Immature natural killer cell (primary cell): ENCODE results near the gene LAMTOR3. TPM values are rescaled to one million over a fixed set of nuclear protein-coding genes. Genes with fewer than 3 reads are reported as not detected.
A peak's percentile ranks its signal among the peaks of the same experiment; 100 is the strongest.

Experiments used
- DNase-seq, 3 donors: peaks; one replicate each; pipeline ENCODE4 v3.0.0; 2022; ENCODE audit warnings: mixed read lengths in 1 of 3
- H3K27ac Mint-ChIP-seq, 6 donors: one replicate each; pipeline ENCODE4 v1.8.0; 2020; ENCODE audit warnings: mixed read lengths in 6 of 6, mild to moderate bottlenecking in 5 of 6, inconsistent platforms in 4 of 6, moderate library complexity in 3 of 6
- H3K27me3 Mint-ChIP-seq, 3 donors: one replicate each; pipeline ENCODE4 v1.8.0; 2020 to 2021; ENCODE audit warnings: low read depth in 3 of 3, mild to moderate bottlenecking in 3 of 3, mixed read lengths in 3 of 3, moderate library complexity in 3 of 3, inconsistent platforms in 1 of 3
- H3K36me3 Mint-ChIP-seq, 3 donors: one replicate each; pipeline ENCODE4 v1.8.0; 2020; ENCODE audit warnings: mixed read lengths in 3 of 3, inconsistent platforms in 2 of 3, mild to moderate bottlenecking in 2 of 3
- H3K4me1 Mint-ChIP-seq, 2 donors: one replicate each; pipeline ENCODE4 v1.8.0; 2020; ENCODE audit warnings: inconsistent platforms in 2 of 2, mild to moderate bottlenecking in 2 of 2, mixed read lengths in 2 of 2, moderate library complexity in 1 of 2
- H3K4me3 Mint-ChIP-seq, 5 donors: one replicate each; pipeline ENCODE4 v1.8.0; 2020; ENCODE audit warnings: mild to moderate bottlenecking in 5 of 5, mixed read lengths in 5 of 5, inconsistent platforms in 3 of 5, moderate library complexity in 3 of 5
- H3K9me3 Mint-ChIP-seq, 6 donors: one replicate each; pipeline ENCODE4 v1.8.0; 2020; ENCODE audit warnings: mild to moderate bottlenecking in 6 of 6, mixed read lengths in 6 of 6, inconsistent platforms in 4 of 6, moderate library complexity in 3 of 6
- polyA plus RNA-seq, 3 donors: library from polyadenylated mRNA; unstranded; fragments of 300-500 nt; fragmentation: Illumina TruSeq; gene quantifications; one replicate each; pipeline ENCODE4 v1.2.3, GENCODE V29; 2021

Gene LAMTOR3
- polyA plus RNA-seq, 3 donors from 2014 or later = 29.9 to 67.2 (median 47.3) TPM

DNA sequence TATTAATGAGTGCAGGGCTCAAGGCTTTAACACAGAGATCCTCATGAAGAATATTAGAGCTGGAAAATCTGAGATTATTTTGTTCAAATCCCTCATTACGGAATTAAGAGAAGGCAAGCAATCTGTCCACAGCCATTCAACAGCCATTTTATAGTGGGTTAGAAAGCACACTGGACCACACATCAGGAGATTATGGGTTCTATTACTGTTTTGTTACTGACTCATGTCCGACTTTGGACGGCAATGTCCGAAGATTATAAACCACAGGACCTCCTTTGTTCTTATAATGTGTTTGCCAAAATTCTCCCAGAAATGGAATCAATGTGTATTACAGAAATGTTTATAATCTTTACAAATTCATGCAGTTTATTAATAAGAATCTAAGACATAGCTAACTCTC, 8.1 kb downstream of the LAMTOR3 start:
- Mint-ChIP-seq H3K4me1 (peaks cover 6 to 16% of the 10 kb centered on the region in 2 donors), H3K27me3 (no peaks in the 10 kb centered on the region), H3K4me3 (no peak overlapping the region), H3K27ac (no peak overlapping the region), H3K9me3 (no peaks in the 10 kb centered on the region), H3K36me3 (peaks cover 4 to 27% (median 14%) of the 10 kb centered on the region in 3 donors)
- no peak for DNase-seq

DNA sequence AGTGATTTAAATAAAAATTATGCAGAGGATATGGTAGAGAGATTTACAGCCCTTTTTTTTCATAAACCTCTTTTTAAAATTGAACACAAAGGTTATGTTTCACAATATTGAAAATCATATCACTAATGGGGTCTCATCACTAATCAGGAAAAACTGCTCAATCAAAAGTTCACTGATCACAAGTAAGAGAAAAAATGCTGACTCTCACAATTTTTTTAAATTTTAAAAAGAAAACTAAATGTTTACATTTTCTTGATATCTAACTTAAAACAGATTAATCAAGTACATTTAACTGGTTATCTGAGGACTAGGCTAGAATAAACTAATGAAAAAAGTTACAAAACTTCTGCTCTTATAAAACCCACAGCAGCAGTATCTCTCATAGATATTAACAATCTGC, 8.5 kb downstream of the LAMTOR3 start:
- Mint-ChIP-seq H3K4me1 (peaks cover 2 to 12% of the 10 kb centered on the region in 2 donors), H3K36me3 (peaks cover 4 to 22% (median 14%) of the 10 kb centered on the region in 3 donors), H3K4me3 (no peak overlapping the region), H3K9me3 (no peaks in the 10 kb centered on the region), H3K27me3 (no peaks in the 10 kb centered on the region), H3K27ac (no peak overlapping the region)
- no peak for DNase-seq

DNA sequence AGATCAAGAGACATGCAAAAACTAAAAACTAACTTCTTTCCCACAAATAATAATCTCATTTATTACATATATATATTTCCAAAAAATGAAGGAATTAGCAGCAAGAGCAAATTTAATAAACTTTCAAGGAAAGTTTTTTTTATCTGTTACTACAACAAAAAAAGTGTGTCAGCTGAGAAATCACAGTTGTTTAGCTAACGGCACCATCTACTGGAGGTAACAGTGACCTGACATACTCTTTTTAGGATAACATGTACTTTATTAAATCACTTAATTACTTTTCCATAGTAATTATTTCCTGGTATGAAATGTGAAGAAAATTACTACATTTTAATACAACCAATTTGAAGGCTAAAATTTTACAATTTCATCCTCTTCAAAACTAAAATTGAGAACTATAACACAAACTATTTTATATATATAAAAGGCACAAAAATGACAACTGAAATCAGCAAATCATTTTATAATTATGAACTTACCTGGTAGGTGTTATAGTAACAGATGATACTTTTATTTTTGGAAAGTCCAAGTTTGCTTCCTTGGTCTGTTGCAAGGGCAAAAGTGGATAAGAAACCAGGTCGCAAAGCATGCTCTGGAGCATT, 9.1 kb downstream of the LAMTOR3 start:
- Mint-ChIP-seq H3K4me1 (peaks cover under 1 to 10% of the 10 kb centered on the region in 2 donors), H3K4me3 (no peak overlapping the region), H3K27ac (no peak overlapping the region), H3K9me3 (no peaks in the 10 kb centered on the region), H3K36me3 (peaks cover 5 to 25% (median 15%) of the 10 kb centered on the region in 3 donors), H3K27me3 (peaks cover 0 to 2% (median 0%) of the 10 kb centered on the region in 3 donors)
- DNase-seq = peak; percentile 11 to 26 (median 14)

DNA sequence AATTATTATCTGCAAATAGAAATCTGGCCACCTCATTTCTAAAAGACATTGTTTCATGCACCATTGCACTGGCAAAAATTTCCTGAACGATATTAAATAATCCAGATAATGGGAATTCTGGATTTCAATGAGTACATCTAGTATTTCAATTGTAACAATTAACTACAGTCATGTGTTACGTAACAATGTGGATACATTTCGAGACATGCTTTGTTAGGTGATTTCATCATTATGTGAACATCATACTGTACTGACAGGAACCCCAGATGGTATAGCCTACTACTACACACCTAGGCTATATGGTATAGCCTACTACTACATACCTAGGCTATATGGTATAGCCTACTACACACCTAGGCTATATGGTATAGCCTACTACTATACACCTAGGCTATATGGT, 14.8 kb downstream of the LAMTOR3 start:
- H3K36me3 Mint-ChIP-seq = peaks cover 14 to 49% (median 14%) of the 10 kb centered on the region in 3 donors
- no peak overlapping the region for H3K4me3 Mint-ChIP-seq
- no peaks in the 10 kb centered on the region for H3K9me3 Mint-ChIP-seq
- no peak for DNase-seq
- no peaks in the 10 kb centered on the region for H3K4me1 Mint-ChIP-seq
- H3K27me3 Mint-ChIP-seq = peaks cover 0 to 2% (median 0%) of the 10 kb centered on the region in 3 donors
- no peak overlapping the region for H3K27ac Mint-ChIP-seq

DNA sequence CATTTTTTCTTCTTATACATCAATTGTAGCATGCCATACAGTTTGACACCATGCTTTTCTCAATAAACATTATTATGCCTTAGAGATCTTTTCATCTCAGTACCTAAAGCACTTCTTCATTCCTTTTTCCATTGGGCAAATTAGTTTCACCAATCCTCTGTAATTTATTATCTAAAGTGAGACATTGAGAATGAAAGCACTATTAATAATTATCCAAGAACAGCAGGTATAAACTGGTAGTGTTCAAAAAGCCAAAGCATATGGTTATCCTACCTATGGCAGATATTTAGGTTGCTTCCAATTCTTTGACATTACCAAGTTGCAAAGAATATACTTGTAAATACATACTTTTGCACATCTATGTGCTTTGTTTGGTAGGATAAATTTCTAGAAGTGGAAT, 15.6 kb downstream of the LAMTOR3 start:
- DNase-seq = no peak
- Mint-ChIP-seq H3K4me3 (no peak overlapping the region), H3K27me3 (peaks cover 0 to 2% (median 0%) of the 10 kb centered on the region in 3 donors), H3K4me1 (no peaks in the 10 kb centered on the region), H3K27ac (no peak overlapping the region), H3K36me3 (peaks cover 14 to 43% (median 14%) of the 10 kb centered on the region in 3 donors), H3K9me3 (no peaks in the 10 kb centered on the region)

DNA sequence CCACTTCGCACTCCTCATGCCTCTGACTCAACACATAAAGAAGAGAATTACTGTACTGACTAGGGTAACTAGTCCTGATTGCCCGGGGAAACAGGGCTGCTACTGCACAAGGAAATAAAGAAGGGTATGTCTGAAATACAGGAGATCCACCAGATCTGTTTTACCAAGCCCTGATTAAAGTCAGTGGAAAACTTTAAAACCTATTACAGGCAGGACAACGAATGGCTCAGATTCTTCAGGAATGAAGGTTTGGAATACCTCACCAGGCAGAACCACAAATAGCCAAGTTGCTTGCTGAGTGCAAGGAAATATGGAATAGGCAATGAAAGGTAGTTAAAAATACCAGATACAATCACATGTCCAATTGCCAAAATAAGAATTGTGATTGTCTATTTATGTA, 17.3 kb downstream of the LAMTOR3 start:
- DNase-seq = no peak
- Mint-ChIP-seq H3K4me3 (no peak overlapping the region), H3K9me3 (no peaks in the 10 kb centered on the region)

DNA sequence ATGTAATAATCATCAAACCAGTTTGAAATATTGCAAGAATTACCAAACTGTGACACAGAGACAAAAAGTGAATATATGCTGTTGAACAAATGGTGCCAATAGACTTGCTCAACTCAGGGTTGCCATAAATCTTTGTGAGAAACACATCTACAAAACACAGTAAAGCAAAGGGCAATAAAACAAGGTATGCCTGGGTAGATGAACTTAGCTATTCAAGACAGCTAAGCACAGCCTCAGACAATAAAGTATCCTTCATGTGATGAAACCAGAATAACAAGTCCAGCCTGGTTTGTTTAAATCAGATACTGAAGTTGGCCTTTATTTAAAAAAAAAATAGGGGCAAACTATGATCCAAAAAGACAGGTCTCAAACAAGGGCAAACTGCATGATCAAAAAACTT, 19.2 kb downstream of the LAMTOR3 start:
- Mint-ChIP-seq H3K4me1 (no peaks in the 10 kb centered on the region), H3K4me3 (no peak overlapping the region), H3K36me3 (peaks cover 8 to 26% (median 13%) of the 10 kb centered on the region in 3 donors), H3K27ac (no peak overlapping the region), H3K9me3 (no peaks in the 10 kb centered on the region), H3K27me3 (peaks cover 0 to 2% (median 0%) of the 10 kb centered on the region in 3 donors)
- DNase-seq = no peak

More for the DNA sequence above, 17.3 kb downstream of the LAMTOR3 start:
- H3K27me3 Mint-ChIP-seq = peaks cover 0 to 2% (median 0%) of the 10 kb centered on the region in 3 donors
- H3K36me3 Mint-ChIP-seq = peaks cover 14 to 38% (median 14%) of the 10 kb centered on the region in 3 donors
- H3K27ac Mint-ChIP-seq = peak overlapping the region in 1 of 6 donors; percentile 2
- H3K4me1 Mint-ChIP-seq = no peaks in the 10 kb centered on the region

DNA sequence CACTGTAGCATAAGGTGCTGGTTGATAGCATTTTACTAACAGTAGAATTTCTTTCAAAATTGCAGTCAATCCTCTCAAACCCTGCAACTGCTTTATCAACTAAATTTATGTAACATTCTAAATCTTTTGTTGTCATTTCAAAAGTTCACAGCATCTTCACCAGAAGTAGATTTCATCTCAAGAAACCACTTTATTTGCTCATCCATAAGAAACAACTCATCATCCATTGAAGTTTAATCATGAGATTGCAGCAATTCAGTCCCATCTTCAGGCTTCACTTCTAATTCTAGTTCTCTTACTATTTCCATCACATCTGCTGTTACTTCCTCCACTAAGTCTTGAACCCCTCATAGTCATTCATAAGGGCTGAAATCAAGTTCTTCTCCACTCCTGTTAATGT, 21.7 kb downstream of the LAMTOR3 start:
- DNase-seq = no peak
- Mint-ChIP-seq H3K36me3 (peaks cover 0 to 19% (median 11%) of the 10 kb centered on the region in 3 donors), H3K27me3 (peaks cover 0 to 2% (median 0%) of the 10 kb centered on the region in 3 donors), H3K27ac (no peak overlapping the region), H3K4me1 (no peaks in the 10 kb centered on the region), H3K4me3 (no peak overlapping the region), H3K9me3 (no peaks in the 10 kb centered on the region)

DNA sequence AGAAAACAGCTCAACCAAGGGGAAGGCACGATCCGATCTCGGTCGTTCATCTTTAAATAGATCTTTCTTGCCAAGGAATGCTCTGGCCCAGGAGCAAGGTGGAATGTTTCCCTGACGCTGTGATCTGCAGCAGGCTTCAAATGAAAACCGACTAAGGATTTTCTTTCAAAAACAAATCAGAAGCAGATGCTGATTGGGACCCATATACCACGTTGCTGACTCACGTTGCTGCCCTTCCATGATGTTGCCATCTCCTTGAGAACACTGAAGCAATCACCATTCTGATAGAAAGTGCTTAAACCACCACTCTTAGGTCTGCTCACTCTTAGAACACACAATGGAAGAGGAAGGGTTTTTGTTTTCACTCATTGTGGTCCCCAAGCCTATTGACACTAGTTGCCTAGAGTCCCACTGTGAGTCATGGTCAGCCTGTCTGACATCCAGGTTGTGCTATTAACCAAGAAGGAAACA, 26.1 kb downstream of the LAMTOR3 start:
- peaks cover 0 to 11% (median 7%) of the 10 kb centered on the region in 3 donors for H3K36me3 Mint-ChIP-seq
- H3K27me3 Mint-ChIP-seq = peaks cover 0 to 5% (median 0%) of the 10 kb centered on the region in 3 donors
- no peak for DNase-seq
- no peak overlapping the region for H3K4me3 Mint-ChIP-seq
- no peak overlapping the region for H3K27ac Mint-ChIP-seq
- no peaks in the 10 kb centered on the region for H3K9me3 Mint-ChIP-seq
- no peaks in the 10 kb centered on the region for H3K4me1 Mint-ChIP-seq

DNA sequence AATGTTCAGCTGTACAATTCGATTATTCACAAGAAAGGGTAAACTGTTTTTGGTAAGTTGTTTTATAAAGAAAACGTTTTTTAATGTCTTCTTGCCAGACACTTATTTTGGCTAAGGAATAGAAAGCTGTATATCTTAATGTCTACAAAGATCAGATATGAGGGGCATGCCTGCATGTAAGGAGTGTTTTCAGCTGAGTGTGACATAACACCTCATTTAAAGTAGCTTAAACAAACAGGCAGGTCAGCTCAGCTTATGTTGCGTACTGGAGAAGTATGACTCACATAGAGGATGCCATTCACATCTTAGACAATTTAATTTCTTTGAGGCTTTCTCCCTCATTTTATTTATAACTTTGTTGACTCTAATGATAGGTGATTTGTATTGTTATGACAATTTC, 30.4 kb downstream of the LAMTOR3 start:
- H3K36me3 Mint-ChIP-seq = peaks cover 0 to 7% (median 7%) of the 10 kb centered on the region in 3 donors
- H3K4me1 Mint-ChIP-seq = peaks cover 0 to 6% of the 10 kb centered on the region in 2 donors
- peaks cover 0 to 4% (median 3%) of the 10 kb centered on the region in 3 donors for H3K27me3 Mint-ChIP-seq
- no peak overlapping the region for H3K4me3 Mint-ChIP-seq
- DNase-seq = no peak
- no peak overlapping the region for H3K27ac Mint-ChIP-seq
- no peaks in the 10 kb centered on the region for H3K9me3 Mint-ChIP-seq

DNA sequence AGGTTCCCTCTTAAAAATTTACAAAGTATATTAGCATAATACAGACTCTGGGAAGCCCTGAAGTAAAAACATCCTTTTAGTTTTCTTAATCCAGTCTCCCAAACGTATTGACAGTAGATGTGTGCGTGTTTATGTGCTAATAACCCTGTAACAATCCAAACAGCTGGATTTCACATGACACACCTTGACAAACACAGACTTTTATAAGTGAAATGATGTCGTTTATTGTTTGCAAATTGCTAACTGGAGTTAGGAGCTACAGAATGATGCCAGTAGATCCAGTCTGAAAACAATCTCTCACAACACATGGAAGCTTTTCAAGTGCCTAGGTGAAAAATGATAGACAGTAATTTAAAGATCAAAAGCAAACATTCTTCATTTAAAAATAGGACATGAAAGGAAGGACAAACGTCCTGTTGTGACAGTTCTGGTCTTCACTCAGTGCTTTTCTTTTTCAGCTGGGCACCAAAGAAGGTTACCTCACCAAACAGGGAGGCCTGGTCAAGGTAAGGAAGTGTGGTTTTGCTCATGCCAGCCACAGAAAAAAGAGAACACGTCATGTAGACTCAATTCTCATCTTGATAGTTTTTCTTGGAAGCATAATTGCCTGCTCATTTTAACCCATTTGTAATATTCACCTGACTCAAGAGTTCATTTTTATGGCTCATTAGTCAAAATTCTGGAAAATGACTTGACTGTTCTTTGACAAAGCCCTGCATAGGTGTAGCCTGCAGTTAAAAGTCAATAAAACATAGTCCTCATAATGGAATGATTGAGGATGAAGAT, 32.9 kb downstream of the LAMTOR3 start:
- peak overlapping the region in 1 of 6 donors; percentile 15 for H3K27ac Mint-ChIP-seq
- DNase-seq = peak in 2 of 3 donors; percentile 15

DNA sequence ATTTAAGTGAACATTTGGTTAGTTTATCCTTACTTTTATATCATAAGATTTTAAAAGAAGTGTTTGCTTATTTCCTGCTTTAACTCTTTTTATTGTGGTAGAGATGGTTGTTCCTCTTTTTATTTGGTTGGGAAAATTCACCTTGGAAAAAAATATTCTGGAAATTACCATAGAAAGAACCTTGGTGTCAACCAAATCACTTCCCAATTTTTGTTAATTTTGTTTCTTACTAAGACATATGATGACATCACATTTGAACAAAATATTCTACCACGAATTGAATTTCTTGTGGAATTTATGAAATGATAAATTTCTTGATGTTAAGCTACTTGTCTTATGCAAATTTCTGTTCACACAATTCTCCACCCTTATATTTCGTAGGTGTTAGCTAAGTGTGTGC, 33.7 kb downstream of the LAMTOR3 start:
- H3K27me3 Mint-ChIP-seq = peaks cover 0 to 4% (median 3%) of the 10 kb centered on the region in 3 donors
- DNase-seq = no peak

More for the DNA sequence above, 32.9 kb downstream of the LAMTOR3 start:
- H3K36me3 Mint-ChIP-seq = peaks cover 0 to 8% (median under 1%) of the 10 kb centered on the region in 3 donors
- no peak overlapping the region for H3K4me3 Mint-ChIP-seq
- peaks cover 3 to 11% of the 10 kb centered on the region in 2 donors for H3K4me1 Mint-ChIP-seq
- peaks cover 0 to 4% (median 3%) of the 10 kb centered on the region in 3 donors for H3K27me3 Mint-ChIP-seq
- no peaks in the 10 kb centered on the region for H3K9me3 Mint-ChIP-seq

DNA sequence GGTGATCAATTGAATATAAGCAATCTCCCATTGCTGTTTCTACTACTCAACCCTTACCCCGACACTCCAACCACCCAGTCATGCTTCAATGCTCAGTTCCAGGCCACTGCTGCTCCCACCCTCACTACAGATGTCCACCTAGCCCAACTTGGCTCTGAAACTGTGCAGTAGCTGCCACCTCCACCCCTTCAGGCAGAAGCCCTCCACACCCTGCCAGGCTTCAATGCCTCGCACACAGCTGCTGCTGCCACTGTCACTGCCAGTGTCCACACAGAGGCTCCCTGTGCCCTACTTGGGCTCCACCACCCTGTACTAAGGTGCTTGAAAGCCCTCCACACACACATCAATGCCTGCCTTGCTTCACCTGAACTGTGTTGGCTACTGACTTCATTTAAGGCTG, 34.6 kb downstream of the LAMTOR3 start:
- peaks cover 11 to 20% of the 10 kb centered on the region in 2 donors for H3K4me1 Mint-ChIP-seq
- no peak for DNase-seq
- peaks cover 0 to 17% (median 3%) of the 10 kb centered on the region in 3 donors for H3K36me3 Mint-ChIP-seq
- peaks cover 2 to 3% (median 2%) of the 10 kb centered on the region in 3 donors for H3K27me3 Mint-ChIP-seq
- no peak overlapping the region for H3K4me3 Mint-ChIP-seq
- H3K27ac Mint-ChIP-seq = peak overlapping the region in 2 of 6 donors; percentile 30 to 50
- no peaks in the 10 kb centered on the region for H3K9me3 Mint-ChIP-seq

More for the DNA sequence above, 33.7 kb downstream of the LAMTOR3 start:
- H3K36me3 Mint-ChIP-seq = peaks cover 0 to 11% (median 3%) of the 10 kb centered on the region in 3 donors
- H3K27ac Mint-ChIP-seq = no peak overlapping the region
- H3K4me1 Mint-ChIP-seq = peaks cover 10 to 18% of the 10 kb centered on the region in 2 donors
- no peaks in the 10 kb centered on the region for H3K9me3 Mint-ChIP-seq
- no peak overlapping the region for H3K4me3 Mint-ChIP-seq

DNA sequence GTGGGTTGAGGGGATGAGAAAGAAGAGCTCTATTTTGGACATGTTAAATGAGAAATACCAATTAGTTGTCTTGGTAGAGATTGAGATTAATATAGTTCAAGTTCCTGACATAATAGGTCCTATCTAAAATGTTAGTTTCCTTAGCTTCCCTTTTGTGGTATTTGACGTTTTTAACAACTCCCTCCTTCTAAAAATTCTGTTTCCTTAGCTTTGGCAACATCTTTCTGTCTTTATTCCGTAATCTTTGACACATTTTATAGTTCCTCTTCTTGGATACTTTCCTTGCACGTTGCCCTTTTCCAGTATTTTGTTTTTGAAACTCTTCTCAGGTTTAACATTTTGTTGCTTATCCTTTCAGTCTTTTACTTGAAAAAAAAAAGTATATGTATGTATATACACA, 36.9 kb downstream of the LAMTOR3 start:
- H3K9me3 Mint-ChIP-seq = no peaks in the 10 kb centered on the region
- peaks cover 11 to 20% of the 10 kb centered on the region in 2 donors for H3K4me1 Mint-ChIP-seq
- DNase-seq = no peak
- no peak overlapping the region for H3K4me3 Mint-ChIP-seq
- peaks cover 2 to 5% (median 4%) of the 10 kb centered on the region in 3 donors for H3K27me3 Mint-ChIP-seq
- peak overlapping the region in 1 of 6 donors; percentile 8 for H3K27ac Mint-ChIP-seq
- H3K36me3 Mint-ChIP-seq = peaks cover 0 to 19% (median 3%) of the 10 kb centered on the region in 3 donors
